CD8-positive, alpha-beta memory T cell (primary cell): Measurements from ENCODE around the gene EPHA7. TPM values are rescaled to one million over a fixed set of nuclear protein-coding genes. Genes with fewer than 3 reads are reported as not detected.

Experiments used
- CTCF ChIA-PET: fragments of 350-600 bp; sonication (Branson Sonifier 250); formaldehyde crosslinking; loops from one replicate; lab custom pipeline; 2021; ENCODE audit warnings: antibody characterized with exemption; lab: Charles Lee
- POLR2A ChIA-PET: fragments of 350-600 bp; sonication (Branson Sonifier 250); formaldehyde crosslinking; loops from one replicate; lab custom pipeline; 2021; ENCODE audit warnings: antibody characterized with exemption; lab: Charles Lee
- DNase-seq, 5 donors: peaks; one replicate each; pipeline versions ENCODE4 v3.0.0 to v3.0.0-alpha.2; 2020 to 2022; ENCODE audit warnings: mixed read lengths in 1 of 5
- H3K27ac ChIP-seq: one replicate; pipeline ENCODE4 v1.7.0; 2013; ENCODE audit warnings: low read depth, mild to moderate bottlenecking, low read length, moderate library complexity
- H3K27me3 ChIP-seq: 2 replicates; pipeline ENCODE4 v1.7.0; 2013; ENCODE audit warnings: low read length, mild to moderate bottlenecking; ENCODE audit not compliant: insufficient read depth, poor library complexity, severe bottlenecking
- H3K36me3 ChIP-seq: 2 replicates; pipeline ENCODE4 v1.7.0; 2013; ENCODE audit warnings: mild to moderate bottlenecking, low read length, moderate library complexity; ENCODE audit not compliant: insufficient read depth
- H3K4me1 ChIP-seq: 2 replicates; pipeline ENCODE4 v1.7.0; 2013; ENCODE audit warnings: mild to moderate bottlenecking, low read length, moderate library complexity; ENCODE audit not compliant: insufficient read depth
- H3K4me3 ChIP-seq: 2 replicates; pipeline ENCODE4 v1.7.0; 2013; ENCODE audit warnings: mild to moderate bottlenecking, low read length
- H3K9me3 ChIP-seq: 2 replicates; pipeline ENCODE4 v1.7.0; 2013; ENCODE audit warnings: mild to moderate bottlenecking, low read length
- H3K27ac Mint-ChIP-seq, 8 donors: one replicate each; pipeline ENCODE4 v1.8.0; 2020 to 2021; ENCODE audit warnings: mixed read lengths in 8 of 8, mild to moderate bottlenecking in 6 of 8, inconsistent platforms in 3 of 8, moderate library complexity in 3 of 8
- H3K27me3 Mint-ChIP-seq, 2 donors: one replicate each; pipeline ENCODE4 v1.8.0; 2020 to 2021; ENCODE audit warnings: mixed read lengths in 2 of 2, mild to moderate bottlenecking in 1 of 2, moderate library complexity in 1 of 2
- H3K36me3 Mint-ChIP-seq, 3 donors: one replicate each; pipeline ENCODE4 v1.8.0; 2020 to 2021; ENCODE audit warnings: mixed read lengths in 3 of 3, inconsistent platforms in 1 of 3, mild to moderate bottlenecking in 1 of 3
- H3K4me1 Mint-ChIP-seq, 3 donors: one replicate each; pipeline ENCODE4 v1.8.0; 2020 to 2021; ENCODE audit warnings: mixed read lengths in 3 of 3, inconsistent platforms in 1 of 3, mild to moderate bottlenecking in 1 of 3
- H3K4me3 Mint-ChIP-seq, 7 donors: one replicate each; pipeline ENCODE4 v1.8.0; 2020 to 2021; ENCODE audit warnings: mixed read lengths in 7 of 7, mild to moderate bottlenecking in 6 of 7, moderate library complexity in 4 of 7, inconsistent platforms in 2 of 7
- H3K9me3 Mint-ChIP-seq, 5 donors: one replicate each; pipeline ENCODE4 v1.8.0; 2020 to 2022; ENCODE audit warnings: mixed read lengths in 5 of 5, mild to moderate bottlenecking in 3 of 5, moderate library complexity in 2 of 5, inconsistent platforms in 1 of 5
- polyA plus RNA-seq: library from polyadenylated mRNA; unstranded; fragments of 300-500 nt; fragmentation: Illumina TruSeq; gene quantifications from one replicate; pipeline ENCODE4 v1.2.3, GENCODE V29; 2021
- total RNA-seq, 2 experiments: library from RNA; stranded (reverse); gene quantifications; one replicate each; pipeline ENCODE4 v1.2.3, GENCODE V29; 2021

EPHA7 gene
- total and polyA plus RNA-seq, 3 experiments from 2014 or later, result not detected

DNA sequence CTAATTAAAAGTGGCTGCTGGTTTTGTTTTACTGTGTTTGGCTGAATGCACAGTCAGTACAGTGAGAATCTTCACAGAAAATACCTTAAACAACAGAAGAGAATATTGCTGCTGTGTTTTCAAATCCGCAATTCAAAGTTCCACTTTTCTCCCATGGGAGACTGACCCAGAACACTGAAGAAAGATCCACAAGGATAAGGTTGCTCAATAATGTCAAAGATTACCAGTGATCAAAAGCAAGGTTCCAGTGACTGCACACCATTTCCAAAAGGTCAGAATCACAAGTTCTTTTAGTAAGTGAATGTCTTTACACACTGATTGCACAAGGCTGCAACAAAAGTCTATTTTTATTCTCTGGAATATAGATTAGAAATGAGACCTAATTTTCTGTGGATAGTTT lies 82.3 kb downstream of the EPHA7 start:
- no peaks in the 10 kb centered on the region for H3K4me1 Mint-ChIP-seq
- peaks cover 0 to 17% (median 5%) of the 10 kb centered on the region in 5 donors for H3K9me3 Mint-ChIP-seq
- H3K27me3 Mint-ChIP-seq, result no peaks in the 10 kb centered on the region
- no peak overlapping the region for H3K27ac ChIP-seq
- H3K4me1 ChIP-seq, result no peaks in the 10 kb centered on the region
- H3K27ac Mint-ChIP-seq, result no peak overlapping the region
- no peak overlapping the region for H3K4me3 ChIP-seq
- no peak for DNase-seq
- H3K4me3 Mint-ChIP-seq, result no peak overlapping the region
- H3K36me3 ChIP-seq, result no peaks in the 10 kb centered on the region
- H3K36me3 Mint-ChIP-seq, result no peaks in the 10 kb centered on the region
- H3K9me3 ChIP-seq, result no peaks in the 10 kb centered on the region
- CTCF ChIA-PET, result no interaction called here
- no peaks in the 10 kb centered on the region for H3K27me3 ChIP-seq
- POLR2A ChIA-PET, result no interaction called here

DNA sequence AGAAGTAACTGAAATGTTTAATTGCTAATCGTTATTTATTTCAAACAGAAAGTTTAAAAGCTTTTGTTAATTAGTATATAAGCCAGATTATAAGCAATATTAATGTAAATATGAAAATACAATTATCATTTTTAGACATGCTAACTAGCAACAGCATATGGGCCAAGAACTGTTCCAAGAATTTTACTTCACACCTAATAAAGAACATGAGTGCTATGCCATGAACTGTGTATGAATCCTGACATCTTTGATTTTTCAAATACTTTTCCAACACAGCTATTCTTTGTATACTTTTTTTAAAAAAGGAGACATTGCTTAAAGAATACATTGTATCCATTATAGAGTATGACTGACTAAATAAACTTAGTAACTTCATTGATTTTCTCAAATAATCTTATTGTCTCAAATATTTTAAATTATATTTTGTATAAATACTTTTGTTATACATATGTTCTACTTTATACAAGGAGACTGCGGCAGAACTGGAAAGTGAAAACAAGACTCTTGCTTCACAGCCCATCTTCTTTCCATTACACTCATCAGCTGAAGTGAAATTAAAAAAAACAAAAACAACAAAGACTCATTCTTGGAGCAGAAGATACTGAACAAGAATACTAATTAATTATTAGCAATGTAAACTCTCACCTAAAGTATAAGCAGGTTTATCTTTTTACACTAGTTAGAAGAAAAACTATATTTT lies 89.9 kb downstream of the EPHA7 start:
- no peak overlapping the region for H3K27ac Mint-ChIP-seq
- no peak for DNase-seq
- H3K4me1 Mint-ChIP-seq, result no peaks in the 10 kb centered on the region
- ChIA-PET POLR2A (no interaction called here), CTCF (no interaction called here)
- H3K36me3 Mint-ChIP-seq, result no peaks in the 10 kb centered on the region
- Histone ChIP-seq H3K27me3 (no peaks in the 10 kb centered on the region), H3K27ac (no peak overlapping the region), H3K4me3 (no peak overlapping the region), H3K36me3 (no peaks in the 10 kb centered on the region), H3K4me1 (no peaks in the 10 kb centered on the region), H3K9me3 (no peaks in the 10 kb centered on the region)
- H3K4me3 Mint-ChIP-seq, result no peak overlapping the region
- H3K27me3 Mint-ChIP-seq, result no peaks in the 10 kb centered on the region
- peaks cover 0 to 35% (median 10%) of the 10 kb centered on the region in 5 donors for H3K9me3 Mint-ChIP-seq

DNA sequence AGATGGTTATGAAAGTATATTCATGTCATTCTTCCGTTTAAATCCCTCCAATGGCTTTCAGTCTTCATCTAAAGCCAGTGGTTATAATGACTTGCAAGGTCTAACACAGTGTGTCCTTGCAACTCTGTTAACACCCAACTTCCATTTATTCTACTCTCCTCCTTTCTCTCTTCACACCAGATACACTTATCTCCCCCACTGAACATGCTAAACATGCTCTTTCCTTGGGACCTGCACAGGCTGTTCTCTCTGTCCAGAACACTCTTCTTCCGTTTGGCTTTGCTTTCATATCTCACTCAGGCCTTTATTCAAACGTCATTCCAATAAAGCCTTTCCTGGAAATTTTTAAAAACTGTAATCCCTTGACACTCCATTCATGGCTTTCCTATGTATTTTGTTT lies 91.5 kb downstream of the EPHA7 start:
- Mint-ChIP-seq H3K4me3 (no peak overlapping the region), H3K4me1 (no peaks in the 10 kb centered on the region), H3K27ac (no peak overlapping the region), H3K27me3 (no peaks in the 10 kb centered on the region), H3K36me3 (no peaks in the 10 kb centered on the region), H3K9me3 (peaks cover 0 to 36% (median 5%) of the 10 kb centered on the region in 5 donors)
- CTCF ChIA-PET, result no interaction called here
- H3K27me3 ChIP-seq, result no peaks in the 10 kb centered on the region
- no peak overlapping the region for H3K4me3 ChIP-seq
- H3K4me1 ChIP-seq, result no peaks in the 10 kb centered on the region
- POLR2A ChIA-PET, result no interaction called here
- no peaks in the 10 kb centered on the region for H3K36me3 ChIP-seq
- DNase-seq, result no peak
- H3K9me3 ChIP-seq, result no peaks in the 10 kb centered on the region
- no peak overlapping the region for H3K27ac ChIP-seq

DNA sequence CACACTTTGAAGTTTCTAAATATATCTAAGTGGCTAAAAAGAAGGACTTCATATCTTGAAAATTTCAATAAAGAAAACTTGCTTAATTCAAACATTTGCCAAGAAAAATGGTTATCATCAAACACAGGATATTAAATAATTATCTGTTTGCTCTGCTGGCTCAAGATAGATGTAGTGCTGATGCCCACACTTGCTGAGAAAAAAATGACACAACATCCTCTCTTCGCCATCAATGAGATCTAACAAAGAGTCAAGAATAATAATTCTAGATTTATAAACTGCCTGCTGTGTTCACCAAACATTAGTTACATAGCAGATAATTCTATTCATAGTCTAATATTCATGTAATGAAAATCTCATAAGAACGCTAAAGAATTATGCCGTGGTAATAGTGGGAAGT lies 93.6 kb downstream of the EPHA7 start:
- no peak for DNase-seq
- H3K4me1 Mint-ChIP-seq, result no peaks in the 10 kb centered on the region
- H3K27ac Mint-ChIP-seq, result no peak overlapping the region
- H3K9me3 ChIP-seq, result no peaks in the 10 kb centered on the region
- no peaks in the 10 kb centered on the region for H3K36me3 Mint-ChIP-seq
- H3K4me3 Mint-ChIP-seq, result no peak overlapping the region
- no peak overlapping the region for H3K4me3 ChIP-seq
- ChIA-PET CTCF (no interaction called here), POLR2A (no interaction called here)
- H3K27me3 ChIP-seq, result no peaks in the 10 kb centered on the region
- no peaks in the 10 kb centered on the region for H3K27me3 Mint-ChIP-seq
- H3K4me1 ChIP-seq, result no peaks in the 10 kb centered on the region
- H3K27ac ChIP-seq, result no peak overlapping the region
- peaks cover 0 to 42% (median 5%) of the 10 kb centered on the region in 5 donors for H3K9me3 Mint-ChIP-seq
- H3K36me3 ChIP-seq, result no peaks in the 10 kb centered on the region

DNA sequence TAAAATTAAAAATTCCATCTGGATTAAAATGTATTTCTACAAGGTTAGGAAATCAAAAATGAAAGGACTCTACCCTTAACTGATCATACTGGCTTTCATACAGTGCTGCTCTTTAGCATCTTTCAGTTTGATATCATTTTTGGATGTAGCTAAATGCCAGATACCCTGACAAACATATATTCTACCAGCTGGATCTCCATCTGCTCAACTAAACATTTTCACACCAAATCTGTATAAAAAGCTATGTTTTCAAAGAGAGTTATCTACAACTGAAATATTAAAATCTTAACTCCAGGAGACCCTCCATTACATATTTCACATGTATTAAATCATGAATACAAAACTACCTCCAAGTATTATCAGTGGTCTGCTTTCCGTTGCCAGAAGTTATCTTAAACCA lies 95.7 kb downstream of the EPHA7 start:
- no peaks in the 10 kb centered on the region for H3K36me3 ChIP-seq
- no peaks in the 10 kb centered on the region for H3K9me3 ChIP-seq
- no peak overlapping the region for H3K4me3 Mint-ChIP-seq
- POLR2A ChIA-PET, result no interaction called here
- H3K4me3 ChIP-seq, result no peak overlapping the region
- no peaks in the 10 kb centered on the region for H3K27me3 Mint-ChIP-seq
- no peaks in the 10 kb centered on the region for H3K4me1 ChIP-seq
- H3K27ac Mint-ChIP-seq, result no peak overlapping the region
- H3K27ac ChIP-seq, result no peak overlapping the region
- no peak for DNase-seq
- peaks cover 0 to 40% (median 10%) of the 10 kb centered on the region in 5 donors for H3K9me3 Mint-ChIP-seq
- CTCF ChIA-PET, result no interaction called here
- no peaks in the 10 kb centered on the region for H3K4me1 Mint-ChIP-seq
- no peaks in the 10 kb centered on the region for H3K27me3 ChIP-seq
- H3K36me3 Mint-ChIP-seq, result no peaks in the 10 kb centered on the region

DNA sequence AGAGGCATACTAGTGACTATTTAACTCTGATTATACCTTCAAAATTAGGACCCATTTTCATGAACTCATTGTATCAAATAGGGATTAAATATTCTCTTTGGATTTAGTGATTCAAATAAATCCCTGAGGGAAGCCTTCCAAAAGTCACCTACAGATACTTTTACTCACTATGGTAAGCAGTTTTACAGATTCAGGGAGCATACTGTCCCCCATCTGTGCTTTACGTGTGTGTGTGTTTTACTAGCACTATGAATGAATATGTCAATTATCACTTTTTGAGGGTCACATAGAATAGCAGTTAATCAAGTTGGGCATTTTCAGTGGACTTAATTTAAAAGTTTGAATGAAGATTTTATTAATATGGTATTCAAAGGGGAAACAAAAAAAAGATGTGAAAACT lies 96.7 kb downstream of the EPHA7 start:
- no peaks in the 10 kb centered on the region for H3K4me1 Mint-ChIP-seq
- no peaks in the 10 kb centered on the region for H3K36me3 ChIP-seq
- POLR2A ChIA-PET, result no interaction called here
- H3K4me1 ChIP-seq, result no peaks in the 10 kb centered on the region
- H3K36me3 Mint-ChIP-seq, result no peaks in the 10 kb centered on the region
- H3K27me3 Mint-ChIP-seq, result no peaks in the 10 kb centered on the region
- H3K9me3 Mint-ChIP-seq, result peaks cover 0 to 30% (median 10%) of the 10 kb centered on the region in 5 donors
- H3K9me3 ChIP-seq, result no peaks in the 10 kb centered on the region
- DNase-seq, result no peak
- no peaks in the 10 kb centered on the region for H3K27me3 ChIP-seq
- H3K27ac Mint-ChIP-seq, result no peak overlapping the region
- H3K4me3 Mint-ChIP-seq, result no peak overlapping the region
- no peak overlapping the region for H3K4me3 ChIP-seq
- H3K27ac ChIP-seq, result no peak overlapping the region
- CTCF ChIA-PET, result no interaction called here

DNA sequence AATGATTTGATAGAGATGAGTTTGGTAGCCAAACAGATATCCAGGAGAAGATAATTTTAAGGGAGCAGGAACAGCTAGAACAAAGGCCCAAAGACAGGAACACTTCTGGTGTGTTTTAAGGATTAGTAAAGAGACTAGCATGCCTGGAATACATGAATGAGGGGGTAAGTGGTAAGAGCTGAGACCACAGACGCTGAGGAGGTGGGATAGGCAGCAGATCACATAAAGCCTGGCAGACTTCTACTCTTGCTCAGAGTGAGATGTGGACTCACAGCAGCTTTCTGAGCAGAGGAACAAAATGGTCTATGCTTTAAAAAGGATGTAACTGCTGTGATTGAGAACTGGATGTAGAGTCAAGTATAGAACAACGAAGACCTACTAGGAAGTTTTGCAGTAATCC lies 100.1 kb downstream of the EPHA7 start:
- H3K4me3 ChIP-seq, result no peak overlapping the region
- H3K27ac Mint-ChIP-seq, result no peak overlapping the region
- no peak for DNase-seq
- H3K27me3 Mint-ChIP-seq, result no peaks in the 10 kb centered on the region
- CTCF ChIA-PET, result no interaction called here
- H3K36me3 Mint-ChIP-seq, result peaks cover 0 to 1% (median 0%) of the 10 kb centered on the region in 3 donors
- H3K4me3 Mint-ChIP-seq, result no peak overlapping the region
- no peaks in the 10 kb centered on the region for H3K36me3 ChIP-seq
- no peaks in the 10 kb centered on the region for H3K27me3 ChIP-seq
- POLR2A ChIA-PET, result no interaction called here
- no peaks in the 10 kb centered on the region for H3K4me1 Mint-ChIP-seq
- no peak overlapping the region for H3K27ac ChIP-seq
- no peaks in the 10 kb centered on the region for H3K4me1 ChIP-seq
- peaks cover 0 to 18% (median under 1%) of the 10 kb centered on the region in 5 donors for H3K9me3 Mint-ChIP-seq
- H3K9me3 ChIP-seq, result no peaks in the 10 kb centered on the region

DNA sequence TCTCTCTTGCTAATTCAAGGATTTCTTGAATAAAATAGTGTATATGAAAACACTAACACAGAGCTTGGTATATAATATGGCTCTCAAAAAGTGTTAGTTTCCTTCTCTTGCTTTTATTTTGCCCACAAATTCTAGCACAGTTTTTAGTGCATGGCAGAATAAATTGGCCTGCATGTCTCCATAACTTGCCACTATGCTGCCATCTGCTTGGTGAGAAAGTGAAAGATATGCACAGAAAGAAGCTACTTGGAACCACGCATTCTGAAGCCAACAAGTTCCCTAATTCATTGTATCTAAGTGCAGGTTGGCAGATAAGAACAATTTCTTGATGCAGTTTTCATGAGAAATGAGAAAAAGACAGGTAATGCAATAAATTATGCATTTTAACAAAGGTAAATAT lies 101.2 kb downstream of the EPHA7 start:
- H3K4me3 Mint-ChIP-seq, result no peak overlapping the region
- no peak for DNase-seq
- CTCF ChIA-PET, result no interaction called here
- Histone ChIP-seq H3K4me1 (no peaks in the 10 kb centered on the region), H3K27me3 (no peaks in the 10 kb centered on the region), H3K36me3 (no peaks in the 10 kb centered on the region), H3K27ac (no peak overlapping the region), H3K9me3 (no peaks in the 10 kb centered on the region), H3K4me3 (no peak overlapping the region)
- POLR2A ChIA-PET, result no interaction called here
- peaks cover 0 to 9% (median 0%) of the 10 kb centered on the region in 5 donors for H3K9me3 Mint-ChIP-seq
- H3K36me3 Mint-ChIP-seq, result peaks cover 0 to 1% (median 0%) of the 10 kb centered on the region in 3 donors
- no peak overlapping the region for H3K27ac Mint-ChIP-seq
- H3K4me1 Mint-ChIP-seq, result no peaks in the 10 kb centered on the region
- no peaks in the 10 kb centered on the region for H3K27me3 Mint-ChIP-seq
